ENCODE measurements around the gene TIPIN.

TIPIN gene

DNA sequence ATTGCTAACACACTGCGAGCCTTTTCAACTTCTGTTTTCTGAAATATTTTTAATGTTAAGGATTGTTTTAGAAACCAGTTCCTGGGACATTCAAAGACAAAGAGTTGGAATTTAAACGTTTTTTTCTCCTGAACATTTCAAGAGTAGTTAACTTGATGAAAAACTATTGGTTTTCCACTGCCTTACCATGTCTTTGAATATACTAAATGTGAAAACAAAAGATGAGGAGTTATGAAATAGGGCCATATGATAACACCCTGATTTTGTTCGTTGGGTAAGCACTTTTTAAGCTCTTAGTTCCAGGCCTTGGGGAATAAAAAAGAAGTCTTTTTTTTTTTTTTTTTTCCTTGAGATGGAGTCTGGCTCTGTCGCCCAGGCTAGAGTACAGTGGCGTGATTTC is 60.3 kb downstream of the TIPIN start:
- DNase-seq: no peak

- DNase-seq: no peak
Observed at GRCh38 chr15:66294932-66295235, 61.6 kb downstream of the TIPIN start.

- peak; percentile 27 for DNase-seq
Observed at GRCh38 chr15:66294157-66294931, 62.1 kb downstream of the TIPIN start.

- DNase-seq: peak; percentile 63
Observed at GRCh38 chr15:66293419-66294156, 62.9 kb downstream of the TIPIN start, which contains the start of gene DIS3L. TSS of gene DIS3L (plus strand) at chr15:66293568. CDS start at chr15:66293597, 29 bp downstream.

DNA sequence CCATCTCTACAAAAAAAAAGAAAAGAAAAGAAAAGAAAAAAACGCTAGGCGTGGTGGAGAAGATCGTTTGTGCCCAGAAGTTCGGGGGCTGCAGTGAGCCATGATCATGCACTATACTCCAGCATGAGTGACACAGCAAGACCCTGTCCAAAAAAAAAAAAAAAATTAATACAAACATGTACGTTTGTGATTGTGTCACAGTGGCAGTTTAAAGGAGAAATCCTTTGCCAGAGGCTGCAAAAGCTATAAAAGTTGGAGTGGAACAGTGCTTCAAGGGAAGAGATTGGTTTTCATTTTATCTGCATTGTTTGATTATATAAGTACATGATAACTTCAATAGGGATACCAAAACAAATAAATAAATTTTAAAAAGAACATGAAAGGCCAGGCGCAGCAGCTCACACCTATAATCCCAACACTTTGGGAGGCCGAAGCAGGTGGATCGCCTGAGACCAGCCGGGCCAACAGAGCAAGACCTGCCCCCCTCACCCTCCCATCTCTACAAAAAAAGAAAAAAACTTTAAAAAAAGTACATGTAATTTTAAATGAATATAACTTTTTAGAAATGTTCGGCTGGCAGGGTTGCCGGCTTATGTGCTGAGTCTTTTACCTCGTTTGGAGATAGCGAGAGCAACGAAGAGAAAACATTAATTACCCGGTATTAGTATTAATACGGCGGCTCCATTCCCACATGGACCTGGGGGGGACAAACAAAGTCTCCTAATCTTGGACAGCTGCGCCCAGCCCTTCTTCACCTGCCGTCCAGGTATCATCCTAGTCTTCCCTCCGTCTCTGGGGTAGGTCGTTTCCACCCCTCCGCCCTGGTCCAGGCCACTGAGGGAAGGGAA is 63.7 kb downstream of the TIPIN start:
- no peak for DNase-seq

- DNase-seq: no peak
Observed at GRCh38 chr15:66291816-66292570, 64.5 kb downstream of the TIPIN start.

GRCh38 chr15:66290518-66290917 is 66.0 kb downstream of the TIPIN start:
- no peak for DNase-seq

- no peak for DNase-seq
Observed at GRCh38 chr15:66290007-66290406, 66.5 kb downstream of the TIPIN start.

DNA sequence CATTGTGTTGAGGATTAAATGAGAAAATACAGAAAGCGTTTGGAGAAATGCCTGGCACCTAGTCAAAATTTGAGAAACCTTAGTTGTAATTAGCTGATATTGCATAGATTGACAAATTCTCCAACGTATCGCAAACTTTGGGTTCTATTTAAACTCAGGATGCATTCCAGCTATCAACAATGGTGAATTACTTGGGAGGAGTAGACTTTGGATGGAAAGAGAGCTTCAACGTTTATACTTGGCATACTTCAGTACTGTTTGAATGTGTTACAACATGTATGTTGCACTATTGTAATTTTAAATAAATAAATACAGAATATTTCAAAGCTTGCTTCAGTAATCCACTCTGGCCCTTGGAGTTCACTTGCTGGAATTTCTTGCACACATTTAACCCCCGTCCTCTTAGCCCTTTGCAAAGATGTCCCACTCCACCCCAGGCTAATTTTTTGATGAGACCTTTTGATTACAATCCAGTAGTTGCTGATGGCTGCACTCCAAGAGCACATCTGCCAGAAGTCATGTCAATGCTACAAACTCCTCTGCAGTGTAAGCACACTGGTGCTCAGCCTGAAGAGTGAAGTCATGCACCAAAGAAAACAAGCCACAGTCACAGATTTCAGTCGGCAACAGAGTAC is 67.8 kb downstream of the TIPIN start:
- no peak for DNase-seq

GRCh38 chr15:66288093-66288492 is 68.4 kb downstream of the TIPIN start:
- no peak for DNase-seq

DNA sequence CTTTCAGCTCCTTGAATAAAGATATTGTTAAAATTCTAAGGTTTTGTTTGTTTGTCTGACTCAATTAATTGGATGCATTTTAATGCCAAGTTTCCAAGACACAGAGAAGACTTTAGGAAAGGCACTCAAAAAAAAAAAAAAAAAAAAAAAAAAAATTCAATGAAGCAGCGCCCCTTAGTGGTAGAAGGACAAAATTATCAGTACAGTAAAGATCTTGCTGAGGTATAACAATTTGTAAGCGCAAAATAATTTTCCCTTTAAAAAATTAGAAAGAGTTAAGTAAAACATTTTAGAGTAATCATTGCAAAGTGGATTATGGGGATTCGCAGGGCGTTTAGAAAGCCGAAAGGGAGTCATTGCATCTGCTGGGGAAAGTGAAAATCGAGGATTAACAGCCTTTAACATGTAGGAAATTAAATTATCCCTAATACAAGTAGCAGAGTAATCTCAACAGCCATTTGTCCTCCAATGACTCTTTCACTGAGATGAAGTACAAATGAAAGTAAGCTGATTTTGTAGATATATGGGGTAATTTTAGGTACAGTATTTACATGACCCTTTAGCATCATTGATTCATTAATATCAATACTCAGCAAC is 68.9 kb downstream of the TIPIN start:
- peak; percentile 28 for DNase-seq
